Activated T-cell treated with anti-CD3 and anti-CD28 coated beads, Interleukin-2, amount 50 U/mL, for 72 hours (primary cell): Measurements from ENCODE around the gene REEP2. TPM values are rescaled to one million over a fixed set of nuclear protein-coding genes. Genes with fewer than 3 reads are reported as not detected.
A peak's percentile ranks its signal among the peaks of the same experiment; 100 is the strongest.
"Not testable (repeated sequence)": the region's sequence is repeated elsewhere in the genome, so short reads cannot be mapped to it uniquely, and the experiment has no call there.

Source experiments
- ATAC-seq, 2 donors: fragments of 150-1000 bp; cut with Tn5 transposase; replicated peaks in 1 of 2; 2 replicates each; pipeline ENCODE4 v1.10.0; 2021; ENCODE audit warnings: moderate library complexity in 2 of 2, mild to moderate bottlenecking in 1 of 2
- DNase-seq, 2 donors: peaks; one replicate each; pipeline ENCODE4 v3.0.0; 2021 to 2022; ENCODE audit warnings: mixed read lengths in 1 of 2
- H3K27ac Mint-ChIP-seq: one replicate; pipeline ENCODE4 v1.8.0; 2022; ENCODE audit warnings: mild to moderate bottlenecking, moderate library complexity, mixed read lengths
- H3K27me3 Mint-ChIP-seq: one replicate; pipeline ENCODE4 v1.8.0; 2022; ENCODE audit warnings: low read depth, mixed read lengths
- H3K36me3 Mint-ChIP-seq, 2 donors: one replicate each; pipeline ENCODE4 v1.8.0; 2022; ENCODE audit warnings: mixed read lengths in 2 of 2, mild to moderate bottlenecking in 1 of 2; ENCODE audit not compliant: insufficient read depth in 2 of 2
- H3K4me1 Mint-ChIP-seq: one replicate; pipeline ENCODE4 v1.8.0; 2022; ENCODE audit warnings: low read depth, mixed read lengths
- H3K4me3 Mint-ChIP-seq, 2 donors: one replicate each; pipeline ENCODE4 v1.8.0; 2022; ENCODE audit warnings: mild to moderate bottlenecking in 2 of 2, mixed read lengths in 2 of 2, moderate library complexity in 2 of 2
- H3K9me3 Mint-ChIP-seq, 2 donors: one replicate each; pipeline ENCODE4 v1.8.0; 2022; ENCODE audit warnings: mixed read lengths in 2 of 2
- total RNA-seq, 2 donors: library from RNA; stranded (reverse); gene quantifications; one replicate each; pipeline ENCODE4 v1.2.3, GENCODE V29; 2022

Gene REEP2
- 10 to 100 TPM in 1 of 2 donors, 1 to 10 TPM in 1; 6.6 to 11.5 TPM for total RNA-seq

GRCh38 chr5:138438724-138439476 lies at the start of gene REEP2:
Gene REEP2 (plus strand): TSS chr5:138439057. CDS start chr5:138439209, 152 bp downstream.
- Mint-ChIP-seq H3K27ac (no peak within 1 kb of the TSS), H3K36me3 (peaks cover 3 to 5% of the 10 kb centered on the region in 2 donors), H3K9me3 (no peaks in the 10 kb centered on the region), H3K4me1 (peaks cover 7% of the 10 kb centered on the region), H3K4me3 (peak within 1 kb of the TSS; percentile 72 to 77), H3K27me3 (no peaks in the 10 kb centered on the region)
- DNase-seq (peak; percentile 82), ATAC-seq (peak; percentile 93)

- peaks cover 0 to 11% of the 10 kb centered on the region in 2 donors for H3K36me3 Mint-ChIP-seq
- no peaks in the 10 kb centered on the region for H3K9me3 Mint-ChIP-seq
- no peak overlapping the region for H3K27ac Mint-ChIP-seq
- ATAC-seq, result no peak
- DNase-seq, result no peak
- no peaks in the 10 kb centered on the region for H3K27me3 Mint-ChIP-seq
- no peak overlapping the region for H3K4me3 Mint-ChIP-seq
- no peaks in the 10 kb centered on the region for H3K4me1 Mint-ChIP-seq
Measured at GRCh38 chr5:138389332-138389731, 49.5 kb upstream of the REEP2 start.

GRCh38 chr5:138389911-138390310 lies 48.9 kb upstream of the REEP2 start:
- ATAC-seq, H3K27ac Mint-ChIP-seq, H3K27me3 Mint-ChIP-seq, H3K4me1 Mint-ChIP-seq, H3K4me3 Mint-ChIP-seq, H3K9me3 Mint-ChIP-seq, DNase-seq: not testable (repeated sequence)
- peaks cover 0 to 11% of the 10 kb centered on the region in 2 donors for H3K36me3 Mint-ChIP-seq

GRCh38 chr5:138391859-138392386 lies 46.9 kb upstream of the REEP2 start:
- H3K9me3 Mint-ChIP-seq, result no peaks in the 10 kb centered on the region

GRCh38 chr5:138402640-138403039 lies 36.2 kb upstream of the REEP2 start:
- ATAC-seq, result peak in 1 of 2 donors; percentile 72
- no peaks in the 10 kb centered on the region for H3K27me3 Mint-ChIP-seq
- peak overlapping the region; percentile 82 for H3K27ac Mint-ChIP-seq
- peaks cover 4 to 26% of the 10 kb centered on the region in 2 donors for H3K36me3 Mint-ChIP-seq
- H3K4me3 Mint-ChIP-seq, result no peak overlapping the region
- no peaks in the 10 kb centered on the region for H3K9me3 Mint-ChIP-seq
- peak in 1 of 2 donors; percentile 7 for DNase-seq
- H3K4me1 Mint-ChIP-seq, result peaks cover 12% of the 10 kb centered on the region

More at GRCh38 chr5:138391859-138392386, 46.9 kb upstream of the REEP2 start:
- Mint-ChIP-seq H3K4me3 (no peak overlapping the region), H3K36me3 (peaks cover 4 to 13% of the 10 kb centered on the region in 2 donors), H3K27me3 (no peaks in the 10 kb centered on the region), H3K4me1 (no peaks in the 10 kb centered on the region), H3K27ac (no peak overlapping the region)
- DNase-seq (no peak), ATAC-seq (no peak)

GRCh38 chr5:138408023-138408422 lies 30.8 kb upstream of the REEP2 start:
- no peaks in the 10 kb centered on the region for H3K27me3 Mint-ChIP-seq
- peak overlapping the region; percentile 26 to 63 for H3K4me3 Mint-ChIP-seq
- peak overlapping the region; percentile 95 for H3K27ac Mint-ChIP-seq
- ATAC-seq, result peak; percentile 81 to 99
- H3K9me3 Mint-ChIP-seq, result no peaks in the 10 kb centered on the region
- H3K36me3 Mint-ChIP-seq, result peaks cover 4 to 25% of the 10 kb centered on the region in 2 donors
- peak; percentile 28 to 59 for DNase-seq
- H3K4me1 Mint-ChIP-seq, result peaks cover 10% of the 10 kb centered on the region

GRCh38 chr5:138410996-138411640 lies 27.7 kb upstream of the REEP2 start:
- peaks cover 4 to 25% of the 10 kb centered on the region in 2 donors for H3K36me3 Mint-ChIP-seq
- H3K27me3 Mint-ChIP-seq, H3K4me1 Mint-ChIP-seq, H3K9me3 Mint-ChIP-seq, ATAC-seq, H3K27ac Mint-ChIP-seq, H3K4me3 Mint-ChIP-seq: not testable (repeated sequence)
- peak; percentile 23 to 37 for DNase-seq

GRCh38 chr5:138418444-138418843 lies 20.4 kb upstream of the REEP2 start:
- Mint-ChIP-seq H3K4me1 (no peaks in the 10 kb centered on the region), H3K27me3 (no peaks in the 10 kb centered on the region), H3K4me3 (no peak overlapping the region), H3K9me3 (no peaks in the 10 kb centered on the region), H3K27ac (no peak overlapping the region), H3K36me3 (peaks cover 5 to 28% of the 10 kb centered on the region in 2 donors)
- DNase-seq (no peak), ATAC-seq (no peak)

- no peaks in the 10 kb centered on the region for H3K4me1 Mint-ChIP-seq
- H3K9me3 Mint-ChIP-seq, result no peaks in the 10 kb centered on the region
- H3K4me3 Mint-ChIP-seq, result no peak overlapping the region
- H3K27me3 Mint-ChIP-seq, result no peaks in the 10 kb centered on the region
- H3K27ac Mint-ChIP-seq, result no peak overlapping the region
- ATAC-seq (no peak), DNase-seq (no peak)
- H3K36me3 Mint-ChIP-seq, result peaks cover 12 to 36% of the 10 kb centered on the region in 2 donors
Measured at GRCh38 chr5:138425079-138425478, 13.8 kb upstream of the REEP2 start.

GRCh38 chr5:138435943-138436342 lies 2.9 kb upstream of the REEP2 start:
- H3K4me1 Mint-ChIP-seq, result peaks cover 7% of the 10 kb centered on the region
- H3K4me3 Mint-ChIP-seq, result no peak overlapping the region
- no peaks in the 10 kb centered on the region for H3K27me3 Mint-ChIP-seq
- DNase-seq, result no peak
- H3K36me3 Mint-ChIP-seq, result peaks cover 3 to 14% of the 10 kb centered on the region in 2 donors
- no peak for ATAC-seq
- no peak overlapping the region for H3K27ac Mint-ChIP-seq
- no peaks in the 10 kb centered on the region for H3K9me3 Mint-ChIP-seq

GRCh38 chr5:138438003-138438723 lies 694 bp upstream of the REEP2 start:
- no peak for DNase-seq
- H3K36me3 Mint-ChIP-seq, result peaks cover 3 to 5% of the 10 kb centered on the region in 2 donors
- no peak for ATAC-seq
- H3K4me3 Mint-ChIP-seq, result peak overlapping the region; percentile 72 to 77
- H3K27me3 Mint-ChIP-seq, result no peaks in the 10 kb centered on the region
- H3K9me3 Mint-ChIP-seq, result no peaks in the 10 kb centered on the region
- H3K27ac Mint-ChIP-seq, result no peak overlapping the region
- peaks cover 7% of the 10 kb centered on the region for H3K4me1 Mint-ChIP-seq

GRCh38 chr5:138439477-138440158 lies 761 bp downstream of the REEP2 start:
- DNase-seq (no peak), ATAC-seq (no peak)
- peak overlapping the region; percentile 72 to 77 for H3K4me3 Mint-ChIP-seq
- peaks cover 3 to 4% of the 10 kb centered on the region in 2 donors for H3K36me3 Mint-ChIP-seq
- H3K27ac Mint-ChIP-seq, result no peak overlapping the region
- H3K4me1 Mint-ChIP-seq, result peaks cover 7% of the 10 kb centered on the region
- no peaks in the 10 kb centered on the region for H3K27me3 Mint-ChIP-seq
- H3K9me3 Mint-ChIP-seq, result no peaks in the 10 kb centered on the region
